HCT116 (cell line): ENCODE results near the gene TENT4A. TPM values are rescaled to one million over a fixed set of nuclear protein-coding genes. Genes with fewer than 3 reads are reported as not detected.

Experiments
- CTCF ChIP-seq, 3 experiments: fragments of 200-600 bp in 1 of 3; sonication (generic) in 1 of 3; IDR thresholded peaks in 2 of 3; conservative IDR thresholded peaks in 1 of 3; 2 replicates each; pipeline ENCODE4 v1.5.1; 2012 to 2017; ENCODE audit warnings: low read depth in 2 of 3, low read length in 2 of 3, antibody characterized with exemption in 1 of 3, borderline replicate concordance in 1 of 3, control low read depth in 1 of 3, mild to moderate bottlenecking in 1 of 3, mixed read lengths in 1 of 3, mixed run types in 1 of 3, moderate library complexity in 1 of 3; ENCODE audit not compliant: insufficient read depth in 1 of 3
- EGR1 ChIP-seq: IDR thresholded peaks from 2 replicates; pipeline ENCODE4 v1.6.1; 2012; ENCODE audit warnings: low read depth
- FOSL1 ChIP-seq: IDR thresholded peaks from 2 replicates; pipeline ENCODE4 v1.6.1; 2012; ENCODE audit warnings: low read depth
- RAD21 ChIP-seq: IDR thresholded peaks from 2 replicates; pipeline ENCODE4 v1.6.1; 2012; ENCODE audit warnings: low read depth, mild to moderate bottlenecking
- REST ChIP-seq: IDR thresholded peaks from 2 replicates; pipeline ENCODE4 v1.6.1; 2012; ENCODE audit warnings: low read depth
- ZFX ChIP-seq: fragments of 450-650 bp; IDR thresholded peaks from 2 replicates; pipeline ENCODE4 v1.6.1; 2017
- total RNA-seq: library from RNA; stranded (reverse); gene quantifications from one replicate; pipeline ENCODE4 v1.2.1, GENCODE V29; 2021; ENCODE audit not compliant: unreplicated experiment

TENT4A gene
- total RNA-seq, 1 experiment from 2014 or later = 39.8 TPM

- TF ChIP-seq CTCF (IDR thresholded peaks at IDR 0.05 in 2 of 3, conservative IDR thresholded peaks at IDR 0.05 in 1 of 3; ENCODE audit: borderline replicate concordance in 1 of 3, insufficient read depth in 1 of 3, low read depth in 2 of 3, low read length in 2 of 3) = no peak
- no peak for TF ChIP-seq RAD21
- TF ChIP-seq FOSL1 = no peak
- TF ChIP-seq ZFX = no peak
- no peak for TF ChIP-seq REST
- TF ChIP-seq EGR1 = no peak
- TF ChIP-seq, all 23 proteins: peak for 0
Observed at GRCh38 chr5:6731465-6732237, 18.4 kb downstream of the TENT4A start (continued).
